NCI-H1417 treated with DMSO at 0.1 percent for 48 hours (cell line): ENCODE measurements around the gene ZNF598.
"Not testable (repeated sequence)": the region's sequence is repeated elsewhere in the genome, so short reads cannot be mapped to it uniquely, and the experiment has no call there.

Experiments
- DNase-seq: peaks from one replicate; lab custom pipeline; 2025; lab: John Stamatoyannopoulos, UW

Gene ZNF598

DNA sequence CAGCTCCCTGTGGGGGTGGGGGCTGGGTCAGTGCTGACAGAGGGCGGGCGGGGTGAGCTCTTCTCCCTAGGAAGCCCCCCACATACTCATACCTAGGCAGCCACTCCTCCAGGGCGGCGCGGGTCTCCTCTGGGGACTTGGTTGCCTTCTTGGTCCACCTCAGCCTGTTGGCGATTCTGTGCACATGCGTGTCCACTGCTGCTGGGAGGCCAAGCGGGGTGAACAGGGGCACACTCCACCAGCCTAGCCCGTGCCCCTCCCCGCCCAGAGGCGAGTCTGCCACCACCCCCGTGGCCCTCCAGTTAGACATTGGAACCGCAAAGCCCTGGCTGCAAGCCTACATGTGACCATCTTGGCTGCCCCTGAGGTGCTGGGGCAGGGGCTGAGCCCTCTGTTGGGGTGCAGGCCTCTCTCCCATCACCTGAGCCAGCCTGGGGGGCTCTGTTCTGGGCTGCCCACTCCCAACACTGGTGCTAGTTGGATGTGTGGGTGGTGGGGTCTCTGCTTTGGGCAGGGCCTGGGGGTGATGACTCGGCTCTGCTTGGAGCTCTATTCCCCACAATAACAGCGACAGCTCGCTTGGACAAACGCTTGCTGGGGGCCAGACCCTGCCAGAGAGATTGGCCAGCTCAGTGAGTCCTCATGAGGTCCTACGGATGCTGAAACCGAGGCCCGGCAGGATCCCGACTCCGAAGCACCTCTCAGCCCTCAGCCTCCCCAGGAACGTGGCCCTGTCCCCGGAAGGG lies 30.6 kb upstream of the ZNF598 start:
- DNase-seq = no peak

DNA sequence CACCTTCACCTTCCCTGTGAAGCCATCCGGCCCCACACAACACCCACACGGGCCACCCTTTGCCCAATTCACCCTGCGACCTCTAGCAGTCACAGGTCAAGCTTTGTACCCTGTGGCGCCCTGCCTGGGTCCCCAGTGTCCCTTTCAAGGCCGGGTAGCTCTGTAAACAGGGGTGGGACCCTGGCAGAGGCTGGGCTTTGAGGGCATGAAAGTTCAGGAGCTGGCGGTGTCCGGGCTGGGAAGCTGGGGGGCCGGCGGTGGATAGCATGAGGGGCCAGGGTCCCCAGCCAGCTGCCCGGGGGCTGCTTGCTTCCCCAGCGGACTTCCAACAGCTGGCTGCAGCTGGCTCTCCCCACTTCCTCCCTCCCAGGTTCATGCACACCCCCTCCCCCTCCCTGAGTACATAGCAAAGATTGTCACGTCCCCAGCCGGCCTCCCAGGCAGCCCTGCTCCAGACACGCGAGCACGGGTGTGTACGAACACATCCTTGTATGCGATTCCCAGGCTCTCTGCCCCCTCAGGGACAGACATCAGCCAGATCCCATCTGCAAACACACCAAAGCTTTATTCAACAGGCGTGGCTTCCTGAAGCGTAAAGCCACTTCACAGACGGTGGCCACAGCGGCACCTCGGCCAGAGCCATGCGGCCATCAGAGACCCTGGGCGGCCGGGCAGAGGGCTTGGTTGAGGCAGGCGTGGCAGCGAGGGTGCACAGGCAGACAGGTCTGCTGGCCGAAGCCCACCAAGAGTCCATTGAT lies 29.8 kb upstream of the ZNF598 start:
- DNase-seq = no peak

DNA sequence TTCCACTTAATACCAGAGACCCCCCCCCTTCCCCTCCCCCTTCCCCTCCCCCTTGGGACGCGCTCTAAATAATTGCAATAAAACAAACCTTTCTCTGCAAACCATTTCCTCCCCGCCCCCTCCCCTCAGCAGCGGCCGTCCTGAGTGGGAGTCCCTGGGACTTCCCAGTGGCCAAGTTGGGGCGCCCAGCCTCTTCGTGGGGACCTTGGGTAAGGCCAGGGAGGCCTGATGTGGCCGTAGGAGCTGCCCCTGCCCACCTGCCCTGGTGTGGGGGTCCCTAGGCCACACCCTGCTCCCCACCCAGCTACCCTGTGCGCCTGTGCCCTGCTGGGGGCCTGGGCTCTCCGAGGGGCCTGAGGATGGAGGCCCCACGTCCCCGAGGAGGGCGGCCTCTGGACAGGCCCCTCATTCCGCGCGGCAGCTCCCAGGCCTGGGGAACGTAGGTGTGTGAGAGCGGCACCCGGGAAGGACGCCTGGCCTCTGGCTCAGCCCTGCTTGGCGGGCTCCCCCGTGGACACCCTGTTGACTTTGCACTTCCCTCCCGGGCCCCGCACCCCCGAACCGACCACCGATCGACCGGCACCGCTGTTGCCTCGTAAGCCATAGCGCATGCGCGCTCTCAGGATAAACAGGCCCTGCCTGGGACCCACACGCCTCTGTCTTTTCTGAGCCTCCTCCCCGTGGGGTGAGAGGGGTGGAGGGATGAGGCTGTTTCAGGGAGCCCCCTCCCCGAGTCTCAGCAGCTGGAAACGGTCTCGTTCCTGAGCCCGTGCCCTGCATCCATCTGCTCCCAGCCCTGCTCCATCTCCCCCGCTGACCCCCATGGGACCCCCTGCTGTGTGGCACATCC lies 29.0 kb upstream of the ZNF598 start:
- no peak for DNase-seq

DNA sequence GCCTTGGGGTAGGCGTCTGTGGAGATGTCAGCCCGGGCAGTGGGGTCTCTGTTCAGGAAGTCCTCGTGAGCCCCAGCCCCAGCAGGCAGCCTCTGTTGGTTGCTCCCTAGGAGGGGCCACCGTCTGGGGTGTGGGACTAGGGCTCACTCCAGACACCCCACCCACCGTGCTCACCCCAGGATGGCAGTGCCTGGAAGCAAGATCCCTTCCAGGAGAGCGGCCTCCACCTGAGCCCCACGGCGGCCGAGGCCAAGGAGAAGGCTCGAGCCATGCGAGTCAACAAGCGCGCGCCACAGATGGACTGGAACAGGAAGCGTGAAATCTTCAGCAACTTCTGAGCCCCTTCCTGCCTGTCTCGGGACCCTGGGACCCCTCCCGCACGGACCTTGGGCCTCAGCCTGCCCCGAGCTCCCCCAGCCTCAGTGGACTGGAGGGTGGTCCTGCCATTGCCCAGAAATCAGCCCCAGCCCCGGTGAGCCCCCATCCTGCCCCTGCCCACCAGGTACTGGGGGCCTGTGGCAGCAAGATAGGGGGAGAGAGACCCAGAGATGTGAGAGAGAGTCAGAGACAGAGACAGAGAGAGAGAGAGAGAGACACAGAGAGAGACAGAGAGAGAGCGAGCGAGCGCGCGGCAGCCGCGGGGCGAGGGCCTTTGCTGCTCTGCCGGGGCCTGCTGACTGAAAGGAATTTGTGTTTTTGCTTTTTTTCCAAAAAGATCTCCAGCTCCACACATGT lies 28.2 kb upstream of the ZNF598 start:
- DNase-seq = no peak

DNA sequence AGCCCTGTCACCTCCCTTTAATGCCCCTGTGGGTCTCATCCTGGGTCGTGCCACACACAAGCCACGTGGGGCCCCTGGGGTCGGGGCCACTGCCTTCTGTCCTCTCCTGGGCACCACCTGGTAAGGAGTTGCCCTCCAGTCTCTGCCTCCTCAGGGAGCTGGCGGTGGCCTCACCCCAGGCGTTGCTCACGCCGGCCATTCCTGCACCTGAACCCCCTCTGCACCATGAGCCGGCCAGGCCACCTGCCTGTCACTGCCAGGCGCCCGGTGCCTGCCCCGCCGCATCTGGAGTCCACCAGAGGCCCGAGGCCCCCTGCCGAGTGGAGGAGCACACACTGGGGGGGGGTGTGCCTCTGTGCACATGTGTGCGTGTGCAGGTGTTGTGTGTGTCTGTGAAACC lies 27.5 kb upstream of the ZNF598 start:
- DNase-seq = no peak

DNA sequence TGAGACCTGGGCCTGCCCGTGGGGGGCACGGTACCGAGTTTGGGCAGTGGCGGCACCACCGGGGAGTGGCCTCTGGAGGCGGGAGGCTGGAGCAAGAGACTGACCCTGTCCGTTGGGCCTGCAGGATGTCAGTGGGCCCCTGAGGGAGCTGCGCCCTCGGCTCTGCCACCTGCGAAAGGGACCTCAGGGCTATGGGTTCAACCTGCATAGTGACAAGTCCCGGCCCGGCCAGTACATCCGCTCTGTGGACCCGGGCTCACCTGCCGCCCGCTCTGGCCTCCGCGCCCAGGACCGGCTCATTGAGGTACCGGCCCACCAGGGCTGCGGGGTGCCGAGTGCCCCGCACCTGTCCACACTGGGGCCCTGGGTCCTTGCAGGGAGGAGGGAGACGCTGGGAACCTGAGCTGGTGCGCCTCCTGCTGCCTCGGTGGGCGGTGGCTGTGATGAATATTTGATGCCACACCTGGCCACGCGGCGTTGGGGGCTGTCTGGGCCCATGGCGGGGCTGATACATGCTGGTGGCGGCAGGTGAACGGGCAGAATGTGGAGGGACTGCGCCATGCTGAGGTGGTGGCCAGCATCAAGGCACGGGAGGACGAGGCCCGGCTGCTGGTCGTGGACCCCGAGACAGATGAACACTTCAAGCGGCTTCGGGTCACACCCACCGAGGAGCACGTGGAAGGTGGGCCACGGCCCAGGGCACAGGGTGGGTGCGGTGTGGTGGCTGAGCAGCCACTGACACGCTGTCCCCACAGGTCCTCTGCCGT lies 26.8 kb upstream of the ZNF598 start:
- no peak for DNase-seq

DNA sequence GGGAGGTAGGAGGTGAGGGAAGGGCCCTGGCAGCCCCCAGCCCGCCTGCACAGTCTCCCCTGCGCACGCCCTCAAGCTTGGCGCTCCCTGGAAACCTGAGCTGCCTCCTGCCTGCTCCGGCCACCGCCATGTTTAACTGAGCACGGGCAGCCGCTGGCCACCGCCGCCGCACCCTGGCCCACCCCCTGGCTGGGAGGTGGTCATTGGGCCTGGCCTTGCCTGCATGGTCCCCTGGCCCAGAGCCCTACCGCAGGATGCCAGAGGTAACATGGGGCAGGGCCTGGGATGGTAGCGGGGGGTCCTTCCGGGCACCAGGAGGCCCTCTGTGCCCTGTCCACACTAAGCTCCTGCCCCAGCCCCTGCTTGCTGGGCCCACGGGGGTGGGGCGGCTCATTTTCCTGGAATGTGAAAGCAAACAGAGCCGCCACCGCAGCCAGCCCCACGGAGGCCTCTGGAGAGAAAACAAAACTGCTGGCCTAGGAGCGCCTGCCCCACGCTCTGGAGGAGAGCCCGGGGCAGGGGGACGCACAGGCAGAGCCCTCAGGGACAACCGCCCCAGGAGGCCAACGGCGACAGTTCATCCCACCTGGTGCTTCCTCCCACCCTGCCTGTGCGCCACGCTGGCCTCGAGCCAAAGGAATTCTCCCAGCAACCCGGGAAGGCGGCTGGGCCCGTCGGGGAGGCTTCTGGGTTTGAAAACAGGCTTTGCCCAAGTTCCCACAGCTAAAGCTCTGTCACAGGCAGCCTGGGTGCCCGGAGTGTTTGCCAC lies 26.0 kb upstream of the ZNF598 start:
- DNase-seq = no peak

DNA sequence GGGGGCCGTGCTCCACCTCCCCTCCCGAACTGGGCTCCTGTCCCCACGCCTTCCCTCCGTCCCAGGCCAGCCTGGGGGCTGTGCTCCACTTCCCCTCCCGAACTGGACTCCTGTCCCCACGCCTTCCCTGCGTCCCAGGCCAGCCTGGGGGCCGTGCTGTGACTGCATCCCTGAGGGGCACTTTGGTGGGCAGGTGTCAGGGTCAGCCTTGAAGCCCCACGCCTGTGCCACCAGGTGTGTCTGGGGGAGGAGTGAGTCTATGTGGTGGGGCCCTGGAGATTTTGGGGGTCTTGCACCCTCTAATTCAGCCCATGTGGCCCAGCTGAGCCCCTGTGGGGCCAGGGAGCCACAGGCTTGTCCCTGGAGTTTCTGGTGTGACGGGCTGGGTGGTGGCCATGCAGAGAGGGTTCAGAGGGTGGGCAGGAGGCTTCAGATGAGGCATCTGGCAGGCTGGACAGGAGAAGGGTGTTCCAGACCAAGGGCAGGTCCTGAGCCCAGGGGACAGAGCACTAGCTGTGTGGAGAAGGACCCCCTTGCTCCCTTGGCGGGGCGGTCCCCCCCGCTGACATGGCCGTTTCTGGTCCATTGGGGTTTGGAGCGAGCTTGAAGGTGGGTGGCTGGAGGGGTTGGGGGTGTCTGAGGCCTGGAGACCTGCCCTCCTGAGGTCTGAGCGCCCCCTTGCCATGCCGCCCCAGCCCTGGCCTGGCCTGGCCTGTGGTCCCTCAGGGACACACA lies 25.2 kb upstream of the ZNF598 start:
- DNase-seq = no peak

DNA sequence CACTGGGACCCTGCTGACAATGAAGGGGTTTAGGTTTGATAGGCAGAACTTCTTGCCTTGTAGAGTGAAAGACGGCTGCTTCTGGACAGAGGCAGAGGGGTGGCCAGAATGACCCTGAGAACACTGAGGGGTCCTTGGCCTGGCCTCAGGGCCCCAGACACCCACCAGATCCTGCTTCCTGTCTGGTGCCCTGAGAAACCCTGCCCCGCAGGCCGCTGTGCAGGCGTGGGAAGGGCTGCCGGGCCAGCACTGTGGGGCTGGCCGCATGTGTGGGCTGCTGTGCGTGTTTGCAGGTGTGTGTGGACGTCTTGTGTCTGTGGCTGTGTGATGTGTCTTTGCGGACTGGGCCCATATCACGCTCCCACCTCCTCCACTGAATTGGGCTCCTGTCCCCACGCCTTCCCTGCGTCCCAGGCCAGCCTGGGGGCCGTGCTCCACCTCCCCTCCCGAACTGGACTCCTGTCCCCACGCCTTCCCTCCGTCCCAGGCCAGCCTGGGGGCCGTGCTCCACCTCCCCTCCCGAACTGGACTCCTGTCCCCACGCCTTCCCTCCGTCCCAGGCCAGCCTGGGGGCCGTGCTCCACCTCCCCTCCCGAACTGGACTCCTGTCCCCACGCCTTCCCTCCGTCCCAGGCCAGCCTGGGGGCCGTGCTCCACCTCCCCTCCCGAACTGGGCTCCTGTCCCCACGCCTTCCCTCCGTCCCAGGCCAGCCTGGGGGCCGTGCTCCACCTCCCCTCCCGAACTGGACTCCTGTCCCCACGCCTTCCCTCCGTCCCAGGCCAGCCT lies 24.5 kb upstream of the ZNF598 start:
- not testable (repeated sequence) for DNase-seq

DNA sequence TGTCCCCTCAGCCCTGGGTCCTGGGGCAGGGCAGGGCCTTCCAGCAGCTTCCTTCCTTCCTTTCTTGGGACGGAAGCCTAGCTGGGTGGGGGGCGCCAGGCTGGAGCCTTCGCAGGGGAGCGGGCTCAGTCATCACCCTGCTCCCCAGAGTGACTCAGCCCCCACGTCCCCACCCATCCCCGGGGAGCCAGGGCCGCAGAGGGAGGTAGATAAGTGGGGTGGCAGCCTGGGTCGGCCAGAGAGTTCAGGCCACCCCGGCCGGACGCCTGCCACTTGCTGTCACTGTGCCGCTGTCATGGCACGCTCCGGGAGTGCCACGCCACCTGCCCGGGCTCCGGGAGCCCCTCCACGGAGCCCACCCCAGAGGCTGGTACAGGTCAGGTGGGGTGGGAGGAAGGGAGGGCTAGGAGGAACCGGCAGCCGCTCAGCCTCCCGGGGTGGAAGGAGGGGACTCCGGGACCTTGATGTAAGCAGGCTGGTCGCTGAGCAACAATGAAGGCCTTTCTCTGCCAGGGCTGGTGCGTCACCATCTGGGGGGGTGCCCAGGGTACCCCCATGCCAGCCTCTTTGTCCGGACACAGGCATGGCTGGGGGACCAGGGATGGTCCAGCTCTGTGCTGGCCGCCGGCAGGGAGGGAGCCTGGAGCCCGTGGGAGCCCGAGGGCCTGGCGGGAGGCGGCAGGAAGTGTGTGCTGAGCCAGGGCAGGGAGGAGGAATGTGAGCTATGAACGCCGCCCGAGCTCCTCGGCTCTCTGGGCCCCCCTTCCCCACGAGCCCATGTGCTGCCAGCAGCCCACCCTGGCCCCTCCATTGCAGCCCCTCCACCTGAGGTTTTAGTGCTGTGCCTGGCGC lies 23.7 kb upstream of the ZNF598 start:
- DNase-seq = no peak

DNA sequence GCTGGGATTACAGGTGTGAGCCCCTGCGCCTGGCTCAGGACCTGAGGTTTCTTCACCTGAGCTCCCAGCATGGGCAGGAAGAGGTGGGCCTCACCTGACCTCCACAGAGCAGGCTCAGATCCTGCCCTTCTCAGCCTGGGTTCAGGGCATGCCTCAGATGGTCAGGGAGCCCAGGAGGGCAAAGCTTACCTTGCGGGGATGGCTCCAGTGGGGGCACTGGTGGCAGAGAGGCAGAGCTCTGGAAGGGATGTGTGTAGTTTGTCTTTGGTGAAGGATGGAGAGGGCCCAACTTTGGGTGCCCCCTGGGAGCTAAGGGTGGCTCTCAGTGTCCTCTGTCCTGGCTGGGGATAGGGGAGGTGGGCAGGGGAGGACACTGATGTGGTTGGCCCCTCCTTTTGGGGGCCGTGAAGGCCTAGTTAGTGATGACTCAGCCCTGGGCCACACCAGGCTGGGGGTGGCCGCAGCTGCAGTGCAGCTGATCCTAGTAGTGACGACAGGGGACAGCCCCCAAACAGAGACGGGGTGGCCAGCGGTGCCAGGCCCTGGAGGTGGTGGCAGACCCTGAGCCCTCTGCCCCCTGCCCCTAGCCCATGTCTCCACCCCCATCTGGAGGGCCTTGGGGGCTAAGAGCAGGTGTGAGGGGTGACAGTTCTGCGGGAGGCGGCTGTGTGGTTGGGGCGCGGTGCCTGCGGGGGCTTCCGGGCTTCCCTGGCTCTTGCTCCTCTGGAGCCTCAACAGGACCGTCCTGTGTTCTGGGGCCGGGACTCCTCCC lies 22.9 kb upstream of the ZNF598 start:
- no peak for DNase-seq

DNA sequence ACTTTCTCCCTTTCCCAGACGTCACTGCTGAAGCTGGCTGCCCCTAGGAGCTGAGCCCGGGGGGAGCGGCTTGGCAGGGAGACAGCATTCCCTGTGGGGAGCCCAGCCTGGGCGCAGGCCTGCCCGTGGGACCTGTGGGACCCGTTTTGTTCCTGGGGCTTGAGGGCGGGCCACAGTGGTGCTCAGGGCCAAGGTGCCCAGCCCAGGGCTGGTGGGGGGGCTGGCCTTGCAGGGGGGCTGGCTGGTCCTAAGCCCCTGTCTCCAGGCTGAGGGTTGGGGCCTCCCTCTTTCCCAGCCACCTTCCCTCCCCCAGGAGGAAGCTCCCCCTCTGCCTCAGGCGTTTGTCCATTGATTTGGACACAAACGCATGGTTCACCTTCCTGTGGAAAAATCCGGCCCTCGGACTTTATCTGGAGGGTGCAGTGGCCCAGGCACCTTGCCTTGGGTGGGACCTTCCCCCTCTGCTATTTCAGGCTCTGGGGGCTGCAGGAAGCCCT lies 21.5 kb upstream of the ZNF598 start:
- DNase-seq = no peak

DNA sequence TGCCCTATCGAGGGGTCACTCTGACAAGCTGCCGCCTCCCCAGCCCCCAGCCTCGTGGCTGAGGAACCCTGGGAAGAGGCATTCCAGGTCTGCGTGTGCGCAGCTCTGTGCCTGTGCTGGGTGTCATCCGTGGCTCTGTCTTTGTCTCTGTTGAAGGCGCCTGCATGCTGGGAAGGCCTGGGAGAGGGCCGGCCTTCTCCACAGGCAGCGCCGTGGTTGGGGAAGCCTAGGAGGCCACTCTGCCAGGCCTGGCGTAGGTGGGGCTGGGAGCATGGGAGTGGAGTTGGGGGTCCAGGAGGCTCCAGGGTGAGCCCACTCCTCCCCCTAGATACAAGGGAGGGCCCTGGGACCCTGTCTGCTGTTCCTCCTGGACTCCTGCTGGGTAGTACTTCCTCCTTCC lies 20.4 kb upstream of the ZNF598 start:
- DNase-seq = no peak

DNA sequence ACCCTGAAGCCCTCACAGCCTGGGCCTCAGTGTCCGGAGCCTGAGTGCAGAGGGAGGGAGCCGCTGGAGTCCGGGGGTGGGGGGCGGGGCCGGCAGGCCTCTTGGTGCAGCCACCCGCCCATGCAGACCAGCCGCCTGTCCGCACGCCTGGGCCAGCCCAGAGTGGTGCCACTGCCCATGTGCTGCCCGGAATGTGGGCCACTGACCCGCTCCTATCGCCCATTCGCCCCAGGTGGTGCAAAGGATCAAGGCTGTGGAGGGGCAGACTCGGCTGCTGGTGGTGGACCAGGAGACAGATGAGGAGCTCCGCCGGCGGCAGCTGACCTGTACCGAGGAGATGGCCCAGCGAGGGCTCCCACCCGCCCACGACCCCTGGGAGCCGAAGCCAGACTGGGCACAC lies 19.7 kb upstream of the ZNF598 start:
- no peak for DNase-seq

DNA sequence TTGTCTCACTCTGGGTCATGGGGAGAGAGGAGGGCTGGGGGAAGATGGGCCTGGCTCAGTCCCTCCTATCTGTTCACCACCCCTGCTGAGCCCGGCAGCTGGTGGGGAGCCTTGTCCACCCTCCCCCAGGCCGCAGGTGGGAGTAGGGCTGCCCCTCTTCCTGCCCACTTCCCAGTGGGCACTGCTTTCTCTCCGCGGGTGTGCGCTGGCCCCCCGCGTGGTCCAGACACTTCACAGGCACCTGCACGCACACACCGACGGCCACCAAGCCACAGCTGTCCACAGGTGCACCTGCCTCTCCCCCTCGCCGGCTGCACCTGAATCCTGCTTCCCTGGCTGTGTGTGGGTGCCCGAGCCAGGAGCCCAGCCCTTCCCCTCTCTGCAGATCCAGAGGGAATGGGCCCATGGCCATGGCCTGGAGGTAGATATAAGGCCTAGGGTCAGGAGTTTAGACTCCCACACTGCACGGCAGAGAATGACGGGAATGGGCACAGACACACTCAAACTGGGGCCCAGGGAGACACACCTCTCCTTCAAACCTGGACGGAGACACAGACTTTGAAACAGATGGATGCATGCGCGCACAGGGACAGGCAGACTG lies 19.1 kb upstream of the ZNF598 start:
- DNase-seq = no peak

DNA sequence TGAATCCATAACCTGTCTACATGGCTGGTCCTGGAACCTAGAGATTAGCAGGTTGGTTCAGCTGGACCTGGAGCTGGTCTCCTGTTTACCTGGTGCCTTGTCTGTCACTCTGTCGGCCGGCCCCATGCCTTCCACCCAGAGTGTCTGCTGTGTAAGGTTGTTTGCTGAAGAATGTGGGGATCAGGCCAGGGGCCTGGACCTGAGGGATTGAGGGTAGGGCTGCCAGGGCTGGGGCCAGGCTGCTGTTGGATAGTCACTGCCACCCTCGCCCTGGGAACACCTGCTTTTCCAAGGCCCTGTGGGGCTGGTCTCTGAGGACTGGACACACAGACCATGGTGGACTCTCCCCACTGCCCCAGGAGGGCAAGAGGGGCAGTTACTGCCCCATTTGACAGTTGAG lies 18.5 kb upstream of the ZNF598 start:
- DNase-seq = no peak
